ENCODE data around the gene TVP23C.
"Not testable (repeated sequence)": the region's sequence is repeated elsewhere in the genome, so short reads cannot be mapped to it uniquely, and the experiment has no call there.

DNA sequence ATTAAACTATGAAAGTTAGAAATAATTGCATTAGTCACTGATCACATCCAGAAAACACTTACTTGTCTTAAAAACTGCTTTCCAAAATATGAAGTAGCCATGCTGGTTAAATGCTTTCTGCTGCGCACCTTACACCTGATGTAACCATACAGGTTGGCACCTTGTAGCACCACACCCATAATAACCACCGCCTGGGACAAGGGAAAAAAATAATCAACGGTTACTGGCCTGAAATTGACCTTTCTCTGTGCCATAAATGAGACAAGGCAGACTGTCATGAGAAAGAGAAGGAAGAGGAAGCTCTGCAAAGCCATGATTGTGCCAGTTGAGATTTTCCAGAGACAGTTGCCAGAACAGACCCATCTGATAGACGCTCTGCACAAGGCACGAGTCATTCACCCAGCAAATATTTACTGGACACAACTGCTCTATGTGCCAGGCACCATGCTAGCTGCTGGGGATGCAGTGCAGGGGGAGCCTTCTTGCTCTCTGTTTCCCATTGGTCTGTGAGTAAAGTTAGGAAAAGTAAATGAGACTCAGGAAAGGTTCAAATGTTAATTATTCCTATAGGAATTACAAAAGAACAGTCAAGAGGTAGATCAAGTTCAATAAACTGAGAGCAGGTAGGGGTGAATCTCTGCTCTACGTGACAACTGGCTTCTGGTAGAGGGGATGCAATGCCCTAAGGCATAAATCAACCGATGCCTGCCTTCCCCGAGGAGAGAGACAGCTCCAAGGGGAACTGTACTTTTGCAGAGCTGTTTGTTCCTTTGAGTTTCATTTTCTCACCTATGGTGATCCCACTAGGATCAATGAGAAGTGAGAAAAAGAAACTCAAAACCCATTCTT is 22.7 kb downstream of the TVP23C start:
- not testable (repeated sequence) for TF ChIP-seq CTCF (IDR thresholded peaks at IDR 0.05 in 8 of 11, conservative IDR thresholded peaks at IDR 0.05 in 3 of 11); POLR2A (IDR thresholded peaks at IDR 0.05); POLR2AphosphoS5 (IDR thresholded peaks at IDR 0.05)

Measured in spleen (tissue), 7 donors.